ENCODE data around the gene NCAM2. TPM values are rescaled to one million over a fixed set of nuclear protein-coding genes. Genes with fewer than 3 reads are reported as not detected.

Gene NCAM2
- total RNA-seq, 2 experiments from 2014 or later: not detected

GRCh38 chr21:21188513-21189195 is 190.4 kb downstream of the NCAM2 start:
- no peaks in the 10 kb centered on the region for H3K27me3 Mint-ChIP-seq
- H3K4me3 Mint-ChIP-seq: no peak overlapping the region
- DNase-seq (no peak), ATAC-seq (no peak)
- POLR2A ChIA-PET: no interaction called here
- TF ChIP-seq, protein P1, sequence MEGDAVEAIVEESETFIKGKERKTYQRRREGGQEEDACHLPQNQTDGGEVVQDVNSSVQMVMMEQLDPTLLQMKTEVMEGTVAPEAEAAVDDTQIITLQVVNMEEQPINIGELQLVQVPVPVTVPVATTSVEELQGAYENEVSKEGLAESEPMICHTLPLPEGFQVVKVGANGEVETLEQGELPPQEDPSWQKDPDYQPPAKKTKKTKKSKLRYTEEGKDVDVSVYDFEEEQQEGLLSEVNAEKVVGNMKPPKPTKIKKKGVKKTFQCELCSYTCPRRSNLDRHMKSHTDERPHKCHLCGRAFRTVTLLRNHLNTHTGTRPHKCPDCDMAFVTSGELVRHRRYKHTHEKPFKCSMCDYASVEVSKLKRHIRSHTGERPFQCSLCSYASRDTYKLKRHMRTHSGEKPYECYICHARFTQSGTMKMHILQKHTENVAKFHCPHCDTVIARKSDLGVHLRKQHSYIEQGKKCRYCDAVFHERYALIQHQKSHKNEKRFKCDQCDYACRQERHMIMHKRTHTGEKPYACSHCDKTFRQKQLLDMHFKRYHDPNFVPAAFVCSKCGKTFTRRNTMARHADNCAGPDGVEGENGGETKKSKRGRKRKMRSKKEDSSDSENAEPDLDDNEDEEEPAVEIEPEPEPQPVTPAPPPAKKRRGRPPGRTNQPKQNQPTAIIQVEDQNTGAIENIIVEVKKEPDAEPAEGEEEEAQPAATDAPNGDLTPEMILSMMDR (IDR thresholded peaks at IDR 0.05): no peak
- no peak overlapping the region for H3K27ac Mint-ChIP-seq
- intact Hi-C loops (cut with micrococcal nuclease): no loop called here
- no peaks in the 10 kb centered on the region for H3K36me3 Mint-ChIP-seq (ENCODE audit: low read depth)
- H3K4me1 Mint-ChIP-seq (ENCODE audit: low read depth): no peaks in the 10 kb centered on the region
- no peaks in the 10 kb centered on the region for H3K9me3 Mint-ChIP-seq
- CTCF ChIA-PET: no interaction called here

GRCh38 chr21:21195417-21195943 is 197.3 kb downstream of the NCAM2 start:
- H3K4me3 Mint-ChIP-seq: no peak overlapping the region
- TF ChIP-seq, protein P1 (IDR thresholded peaks at IDR 0.05): no peak
- CTCF ChIA-PET: no interaction called here
- H3K27me3 Mint-ChIP-seq: no peaks in the 10 kb centered on the region
- peaks cover 10% of the 10 kb centered on the region for H3K4me1 Mint-ChIP-seq (ENCODE audit: low read depth)
- no peaks in the 10 kb centered on the region for H3K9me3 Mint-ChIP-seq
- intact Hi-C loops (cut with micrococcal nuclease): no loop called here
- no peak overlapping the region for H3K27ac Mint-ChIP-seq
- POLR2A ChIA-PET: no interaction called here
- ATAC-seq: no peak
- no peak for DNase-seq
- no peaks in the 10 kb centered on the region for H3K36me3 Mint-ChIP-seq (ENCODE audit: low read depth)

DNA sequence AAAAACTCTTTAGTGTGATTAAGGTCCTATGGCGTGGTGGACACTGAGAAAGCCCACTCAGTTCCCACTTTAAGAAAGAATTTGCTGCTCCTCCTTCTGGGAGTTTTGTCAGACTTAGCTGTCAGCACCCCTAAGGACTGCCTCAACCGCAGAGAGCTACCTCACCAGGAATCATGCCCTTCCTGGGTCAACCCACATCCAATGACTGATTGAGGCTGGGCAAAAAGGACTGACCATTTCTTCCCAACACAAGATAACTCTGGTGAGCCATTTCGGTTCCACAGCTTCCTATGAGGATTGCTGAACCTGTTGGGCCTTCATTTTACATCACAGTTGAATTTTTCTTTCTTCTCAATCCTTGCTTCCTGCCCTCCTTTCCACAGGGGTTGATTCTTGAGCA is 197.9 kb downstream of the NCAM2 start:
- TF ChIP-seq, protein P1 (IDR thresholded peaks at IDR 0.05): no peak
- Mint-ChIP-seq H3K4me1 (ENCODE audit: low read depth) (peaks cover 10% of the 10 kb centered on the region), H3K36me3 (ENCODE audit: low read depth) (no peaks in the 10 kb centered on the region), H3K9me3 (no peaks in the 10 kb centered on the region), H3K4me3 (no peak overlapping the region), H3K27me3 (no peaks in the 10 kb centered on the region), H3K27ac (no peak overlapping the region)
- DNase-seq: no peak
- ChIA-PET POLR2A (no interaction called here), CTCF (no interaction called here)
- intact Hi-C loops (cut with micrococcal nuclease): no loop called here
- no peak for ATAC-seq

- no peak overlapping the region for H3K27ac Mint-ChIP-seq
- ATAC-seq (no peak), DNase-seq (no peak)
- no peaks in the 10 kb centered on the region for H3K27me3 Mint-ChIP-seq
- TF ChIP-seq, protein P1 (IDR thresholded peaks at IDR 0.05): no peak
- no peak overlapping the region for H3K4me3 Mint-ChIP-seq
- peaks cover 10% of the 10 kb centered on the region for H3K4me1 Mint-ChIP-seq (ENCODE audit: low read depth)
- no peaks in the 10 kb centered on the region for H3K36me3 Mint-ChIP-seq (ENCODE audit: low read depth)
- POLR2A ChIA-PET: no interaction called here
- CTCF ChIA-PET: no interaction called here
- intact Hi-C loops (cut with micrococcal nuclease): no loop called here
- H3K9me3 Mint-ChIP-seq: no peaks in the 10 kb centered on the region
Measured at GRCh38 chr21:21196848-21197247, 198.6 kb downstream of the NCAM2 start.

GRCh38 chr21:21199342-21200102 is 201.3 kb downstream of the NCAM2 start:
- Mint-ChIP-seq H3K27me3 (no peaks in the 10 kb centered on the region), H3K27ac (peak overlapping the region; percentile 75), H3K4me3 (no peak overlapping the region), H3K4me1 (ENCODE audit: low read depth) (peaks cover 10% of the 10 kb centered on the region), H3K36me3 (ENCODE audit: low read depth) (no peaks in the 10 kb centered on the region), H3K9me3 (no peaks in the 10 kb centered on the region)
- intact Hi-C loops (cut with micrococcal nuclease): no loop called here
- POLR2A ChIA-PET: interaction anchor here (0.5 kb wide), 1 partner anchor 756 kb away, joined by 3 read pairs; no protein-coding TSS in a partner anchor
- TF ChIP-seq, protein P1 (IDR thresholded peaks at IDR 0.05): no peak
- CTCF ChIA-PET: no interaction called here
- no peak for DNase-seq
- ATAC-seq: no peak

Measured in activated CD8-positive, alpha-beta T cell treated with anti-CD3 and anti-CD28 coated beads for 36 hours (primary cell).